Loucy (cell line): ENCODE data around the gene GALNT18.

ENCODE experiments used
- CTCF ChIP-seq: fragments of 200-600 bp; sonication (generic); conservative IDR thresholded peaks from 2 replicates; pipeline ENCODE4 v1.5.1; 2014; ENCODE audit warnings: mild to moderate bottlenecking, antibody characterized with exemption, low read length
- EZH2phosphoT487 ChIP-seq: fragments of 200-600 bp; IDR thresholded peaks from 2 replicates; pipeline ENCODE4 v1.6.1; 2018; ENCODE audit warnings: antibody characterized with exemption, mild to moderate bottlenecking, moderate library complexity, borderline replicate concordance

GRCh38 chr11:11534981-11535380, 86.8 kb downstream of the GALNT18 start:
- TF ChIP-seq CTCF = no peak
- TF ChIP-seq EZH2phosphoT487 = no peak
